ENCODE results near the gene MALL. TPM values are rescaled to one million over a fixed set of nuclear protein-coding genes. Genes with fewer than 3 reads are reported as not detected.

Gene MALL
- total and polyA plus RNA-seq, 2 of the 13 experiments (the other 11 are each of a cell fraction or from before 2014, with no cell fraction given) = not detected

- H3K79me2 ChIP-seq (ENCODE audit: insufficient read depth, low read length) = no peaks in the 10 kb centered on the region
- H3K4me1 ChIP-seq (ENCODE audit: insufficient read depth, low read length) = peaks cover 37% of the 10 kb centered on the region
- H3K9me3 ChIP-seq (ENCODE audit: low read length) = 0 out of 2 replicates have a peak, but pooled peaks cover 3% of the 10 kb centered on the region
- no peaks in the 10 kb centered on the region for H3K36me3 ChIP-seq (replicated peaks in 1 of 2; ENCODE audit: control insufficient read depth in 1 of 2, insufficient read depth in 2 of 2, low read length in 2 of 2)
- no peak for DNase-seq (ENCODE audit: low spot score)
- H3K4me2 ChIP-seq (ENCODE audit: low read depth, low read length) = no peak overlapping the region
- ChIA-PET POLR2A (no interaction called here), CTCF (ENCODE audit: low intra/inter-chr PET ratio, low total read pairs) (no interaction called here)
- no peak for TF ChIP-seq RAD51 (IDR thresholded peaks at IDR 0.05; ENCODE audit: borderline replicate concordance)
- no peak for TF ChIP-seq ZBTB40 (IDR thresholded peaks at IDR 0.05)
- TF ChIP-seq ZBTB40 (CRISPR knock-in tag; IDR thresholded peaks at IDR 0.05) = no peak
- no peak for TF ChIP-seq POLR2G (IDR thresholded peaks at IDR 0.05; ENCODE audit: low read depth, low read length)
- TF ChIP-seq ZNF615 (CRISPR knock-in tag; IDR thresholded peaks at IDR 0.05; ENCODE audit: borderline replicate concordance) = no peak
- TF ChIP-seq ATF7-NPFF (CRISPR knock-in tag; IDR thresholded peaks at IDR 0.05; ENCODE audit: low read depth) = no peak
- TF ChIP-seq, protein P1, sequence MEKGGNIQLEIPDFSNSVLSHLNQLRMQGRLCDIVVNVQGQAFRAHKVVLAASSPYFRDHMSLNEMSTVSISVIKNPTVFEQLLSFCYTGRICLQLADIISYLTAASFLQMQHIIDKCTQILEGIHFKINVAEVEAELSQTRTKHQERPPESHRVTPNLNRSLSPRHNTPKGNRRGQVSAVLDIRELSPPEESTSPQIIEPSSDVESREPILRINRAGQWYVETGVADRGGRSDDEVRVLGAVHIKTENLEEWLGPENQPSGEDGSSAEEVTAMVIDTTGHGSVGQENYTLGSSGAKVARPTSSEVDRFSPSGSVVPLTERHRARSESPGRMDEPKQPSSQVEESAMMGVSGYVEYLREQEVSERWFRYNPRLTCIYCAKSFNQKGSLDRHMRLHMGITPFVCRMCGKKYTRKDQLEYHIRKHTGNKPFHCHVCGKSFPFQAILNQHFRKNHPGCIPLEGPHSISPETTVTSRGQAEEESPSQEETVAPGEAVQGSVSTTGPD (CRISPR knock-in tag; IDR thresholded peaks at IDR 0.05) = no peak
- no peak for TF ChIP-seq DPF2 (CRISPR knock-in tag; IDR thresholded peaks at IDR 0.05; ENCODE audit: borderline replicate concordance, low read depth)
- no peak for TF ChIP-seq KDM4B (CRISPR knock-in tag; IDR thresholded peaks at IDR 0.05)
- H3K27me3 ChIP-seq (ENCODE audit: control insufficient read depth in 1 of 2, insufficient read depth in 2 of 2, low read length in 2 of 2) = no peaks in the 10 kb centered on the region
- no peak for ATAC-seq
- no peaks in the 10 kb centered on the region for H4K20me1 ChIP-seq (ENCODE audit: insufficient read depth, low read length)
- H3K9ac ChIP-seq (ENCODE audit: insufficient read depth, low read depth, low read length) = no peak overlapping the region
- H3K27ac ChIP-seq (ENCODE audit: extremely low read length, insufficient read depth, low read length) = no peak overlapping the region
- intact Hi-C loops (cut with micrococcal nuclease; ENCODE audit: unreplicated experiment) = no loop called here
- no TSS peak for BruUV-seq (replicated peaks)
- H3K4me3 ChIP-seq (replicated peaks in 1 of 3; ENCODE audit: insufficient read depth in 1 of 3, low read depth in 2 of 3, low read length in 3 of 3) = no peak overlapping the region
- in situ Hi-C loops (cut with HindIII; ENCODE audit: extremely low pct_ligation_motif_present, low pct_unique_long_range_greater_than_20kb) = no loop called here
- no peak overlapping the region for H2AFZ ChIP-seq (ENCODE audit: low read length)
- no peak for FAIRE-seq
Measured at GRCh38 chr2:110143982-110144381, 28.4 kb upstream of the MALL start.
